Naive thymus-derived CD4-positive, alpha-beta T cell (primary cell): Measurements from ENCODE around the gene GSTM4. TPM values are rescaled to one million over a fixed set of nuclear protein-coding genes. Genes with fewer than 3 reads are reported as not detected.
A peak's percentile ranks its signal among the peaks of the same experiment; 100 is the strongest.
"Not testable (repeated sequence)": the region's sequence is repeated elsewhere in the genome, so short reads cannot be mapped to it uniquely, and the experiment has no call there.

Experiments used
- ATAC-seq: fragments of 150-1000 bp; cut with Tn5 transposase; 2 replicates; pipeline ENCODE4 v1.10.0; 2021; ENCODE audit warnings: mild to moderate bottlenecking, moderate library complexity
- CTCF ChIA-PET: fragments of 350-600 bp; sonication (Branson Sonifier 250); formaldehyde crosslinking; loops from one replicate; lab custom pipeline; 2021; ENCODE audit warnings: antibody characterized with exemption; lab: Charles Lee
- POLR2A ChIA-PET: fragments of 350-600 bp; sonication (Branson Sonifier 250); formaldehyde crosslinking; loops from one replicate; lab custom pipeline; 2021; ENCODE audit warnings: antibody characterized with exemption, inconsistent platforms; lab: Charles Lee
- DNase-seq, 9 donors: peaks; one replicate each; pipeline versions ENCODE4 v3.0.0 to v3.0.0-alpha.2; 2020 to 2022; ENCODE audit warnings: mixed read lengths in 1 of 9
- H3K27ac ChIP-seq: one replicate; pipeline ENCODE4 v1.7.0; 2013; ENCODE audit warnings: mild to moderate bottlenecking, low read depth, low read length, moderate library complexity
- H3K27me3 ChIP-seq, 2 donors: one replicate each; pipeline ENCODE4 v1.7.0; 2013; ENCODE audit warnings: low read length in 2 of 2, mild to moderate bottlenecking in 2 of 2, moderate library complexity in 2 of 2; ENCODE audit not compliant: control insufficient read depth in 2 of 2, insufficient read depth in 2 of 2
- H3K36me3 ChIP-seq, 3 experiments: 1 replicate in 2 of 3; 2 replicates in 1 of 3; pipeline ENCODE4 v1.7.0; 2013; ENCODE audit warnings: low read length in 3 of 3, mild to moderate bottlenecking in 3 of 3, moderate library complexity in 1 of 3; ENCODE audit not compliant: insufficient read depth in 3 of 3, control insufficient read depth in 2 of 3
- H3K4me1 ChIP-seq, 2 donors: one replicate each; pipeline ENCODE4 v1.7.0; 2013; ENCODE audit warnings: low read length in 2 of 2, mild to moderate bottlenecking in 2 of 2, moderate library complexity in 1 of 2; ENCODE audit not compliant: control insufficient read depth in 2 of 2, insufficient read depth in 2 of 2
- H3K4me3 ChIP-seq: 2 replicates; pipeline ENCODE4 v1.7.0; 2013; ENCODE audit warnings: mild to moderate bottlenecking, low read length
- H3K9me3 ChIP-seq, 3 experiments: 1 replicate in 2 of 3; 2 replicates in 1 of 3; pipeline ENCODE4 v1.7.0; 2013; ENCODE audit warnings: low read length in 3 of 3; ENCODE audit not compliant: control insufficient read depth in 2 of 3
- H3K27ac Mint-ChIP-seq, 9 donors: one replicate each; pipeline ENCODE4 v1.8.0; 2020 to 2022; ENCODE audit warnings: mixed read lengths in 9 of 9, mild to moderate bottlenecking in 8 of 9, moderate library complexity in 5 of 9, inconsistent platforms in 2 of 9
- H3K27me3 Mint-ChIP-seq, 5 donors: one replicate each; pipeline ENCODE4 v1.8.0; 2021 to 2022; ENCODE audit warnings: mixed read lengths in 5 of 5, mild to moderate bottlenecking in 1 of 5
- H3K36me3 Mint-ChIP-seq, 5 donors: one replicate each; pipeline ENCODE4 v1.8.0; 2020 to 2022; ENCODE audit warnings: mixed read lengths in 5 of 5, mild to moderate bottlenecking in 3 of 5, inconsistent platforms in 1 of 5
- H3K4me1 Mint-ChIP-seq, 7 donors: one replicate each; pipeline ENCODE4 v1.8.0; 2020 to 2022; ENCODE audit warnings: mixed read lengths in 7 of 7, mild to moderate bottlenecking in 3 of 7, inconsistent platforms in 1 of 7
- H3K4me3 Mint-ChIP-seq, 10 donors: one replicate each; pipeline ENCODE4 v1.8.0; 2020 to 2022; ENCODE audit warnings: mild to moderate bottlenecking in 10 of 10, mixed read lengths in 10 of 10, moderate library complexity in 6 of 10, inconsistent platforms in 2 of 10
- H3K9me3 Mint-ChIP-seq, 11 donors: one replicate each; pipeline ENCODE4 v1.8.0; 2020 to 2022; ENCODE audit warnings: mixed read lengths in 11 of 11, mild to moderate bottlenecking in 4 of 11, inconsistent platforms in 1 of 11, moderate library complexity in 1 of 11
- intact Hi-C, 2 donors: fragments of 100-400 bp; cut with micrococcal nuclease; formaldehyde crosslinking; loops; one replicate each; pipeline ENCODE4 v1.15.1; 2023
- polyA plus RNA-seq, 2 donors: library from polyadenylated mRNA; unstranded; fragments of 300-500 nt; fragmentation: Illumina TruSeq; gene quantifications; one replicate each; pipeline ENCODE4 v1.2.3, GENCODE V29; 2021
- total RNA-seq, 6 experiments: library from RNA in 5 of 6; stranded (reverse) in 5 of 6; gene quantifications; 1 replicate in 5 of 6; 2 replicates in 1 of 6; pipeline ENCODE4 v1.2.3 and lab custom pipeline; 2021 to 2026

GSTM4 gene
- total and polyA plus RNA-seq, 7 experiments from 2014 or later, result 3.1 to 28.4 (median 15.4) TPM

GRCh38 chr1:109671067-109671466, 15.2 kb downstream of the GSTM4 start:
- Mint-ChIP-seq H3K27me3 (no peaks in the 10 kb centered on the region), H3K4me1 (peaks cover 16 to 30% (median 24%) of the 10 kb centered on the region in 7 donors), H3K9me3 (no peaks in the 10 kb centered on the region), H3K36me3 (peaks cover 6 to 18% (median 10%) of the 10 kb centered on the region in 5 donors), H3K4me3 (peak overlapping the region in 3 of 10 donors; percentile 5 to 44 (median 32)), H3K27ac (peak overlapping the region in 1 of 9 donors; percentile 67)
- POLR2A ChIA-PET, result interaction anchor here (0.7 kb wide), 1 partner anchor 10 kb away, joined by 3 read pairs; no protein-coding TSS in a partner anchor
- Histone ChIP-seq H3K9me3 (no peaks in the 10 kb centered on the region), H3K27ac (no peak overlapping the region), H3K27me3 (no peaks in the 10 kb centered on the region), H3K4me3 (no peak overlapping the region), H3K4me1 (peaks cover 0 to 11% of the 10 kb centered on the region in 2 donors), H3K36me3 (no peaks in the 10 kb centered on the region)
- intact Hi-C loops, result no loop called here
- ATAC-seq, result no peak
- DNase-seq, result no peak
- CTCF ChIA-PET, result interaction anchor here (1.1 kb wide), 1 partner anchor 31 kb away, joined by 3 read pairs; no protein-coding TSS in a partner anchor

DNA sequence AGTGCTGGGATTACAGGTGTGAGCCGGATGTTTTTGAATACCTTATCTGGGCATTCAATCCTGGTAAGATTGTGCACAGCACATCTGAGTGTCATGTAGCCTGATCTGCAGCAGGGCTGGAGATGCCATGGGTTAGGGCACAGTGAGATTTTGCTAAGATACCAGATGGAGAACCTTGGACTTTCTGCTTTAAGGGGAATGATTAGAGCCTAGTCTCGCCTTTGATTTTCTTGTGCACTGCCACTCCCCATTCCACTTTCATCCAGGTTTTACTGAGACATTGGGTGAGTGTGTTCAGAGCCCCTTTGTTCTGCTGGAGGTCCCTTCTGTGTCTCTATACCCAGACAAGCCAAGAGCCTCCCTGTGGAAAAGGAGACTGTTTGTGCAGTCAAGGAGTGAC, 18.0 kb downstream of the GSTM4 start:
- CTCF ChIA-PET, ATAC-seq, H3K36me3 ChIP-seq, H3K27ac ChIP-seq, H3K27ac Mint-ChIP-seq, H3K4me3 Mint-ChIP-seq, DNase-seq, H3K27me3 Mint-ChIP-seq, H3K4me1 ChIP-seq, H3K9me3 ChIP-seq, H3K4me3 ChIP-seq, H3K9me3 Mint-ChIP-seq, H3K27me3 ChIP-seq, intact Hi-C loops: not testable (repeated sequence)
- H3K4me1 Mint-ChIP-seq, result peaks cover 11 to 20% (median 17%) of the 10 kb centered on the region in 7 donors
- POLR2A ChIA-PET, result interaction anchor here (0.5 kb wide), 1 partner anchor 246 kb away, joined by 3 read pairs; no protein-coding TSS in a partner anchor
- peaks cover 6 to 18% (median 10%) of the 10 kb centered on the region in 5 donors for H3K36me3 Mint-ChIP-seq

DNA sequence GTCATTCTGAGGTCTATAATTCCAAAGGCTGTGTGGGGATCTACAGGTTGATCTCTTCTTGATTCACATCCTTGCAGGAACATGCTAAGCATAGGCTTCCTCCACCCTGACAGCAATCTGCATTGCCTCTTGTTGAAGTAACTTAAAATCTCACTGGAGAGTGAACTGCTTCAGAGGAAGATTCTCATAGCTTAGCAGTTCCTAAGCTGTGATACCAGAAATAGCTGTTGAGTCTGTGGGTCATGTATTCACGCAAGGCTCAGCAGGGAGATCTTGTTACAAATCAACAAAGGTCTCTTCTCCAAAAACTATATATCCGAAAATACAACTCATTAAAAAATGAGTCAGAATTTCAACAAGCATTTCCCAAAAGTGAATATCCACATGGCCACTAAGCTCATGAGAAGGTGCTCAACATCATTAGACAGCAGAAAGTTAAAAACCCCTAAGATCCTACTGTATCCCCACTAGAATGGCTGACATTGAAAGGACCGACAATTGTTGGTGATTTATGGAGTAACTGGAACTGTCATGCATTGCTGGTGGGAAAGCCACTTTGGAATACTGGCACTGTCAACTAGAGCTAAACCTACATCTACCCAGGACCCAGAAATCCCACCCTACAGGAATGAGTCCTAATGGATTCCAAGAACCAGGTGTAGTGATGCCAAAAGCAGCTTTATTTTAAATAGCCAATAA, 20.9 kb downstream of the GSTM4 start:
- peak overlapping the region in 1 of 9 donors; percentile 68 for H3K27ac Mint-ChIP-seq
- H3K4me1 Mint-ChIP-seq, H3K36me3 ChIP-seq, ATAC-seq, H3K4me3 ChIP-seq, H3K36me3 Mint-ChIP-seq, POLR2A ChIA-PET, H3K27me3 Mint-ChIP-seq, intact Hi-C loops, H3K4me3 Mint-ChIP-seq, H3K27me3 ChIP-seq, H3K4me1 ChIP-seq, H3K9me3 Mint-ChIP-seq, H3K9me3 ChIP-seq, H3K27ac ChIP-seq, DNase-seq: not testable (repeated sequence)
- CTCF ChIA-PET, result interaction anchor here (0.7 kb wide), 1 partner anchor 44 kb away, joined by 3 read pairs; no protein-coding TSS in a partner anchor

DNA sequence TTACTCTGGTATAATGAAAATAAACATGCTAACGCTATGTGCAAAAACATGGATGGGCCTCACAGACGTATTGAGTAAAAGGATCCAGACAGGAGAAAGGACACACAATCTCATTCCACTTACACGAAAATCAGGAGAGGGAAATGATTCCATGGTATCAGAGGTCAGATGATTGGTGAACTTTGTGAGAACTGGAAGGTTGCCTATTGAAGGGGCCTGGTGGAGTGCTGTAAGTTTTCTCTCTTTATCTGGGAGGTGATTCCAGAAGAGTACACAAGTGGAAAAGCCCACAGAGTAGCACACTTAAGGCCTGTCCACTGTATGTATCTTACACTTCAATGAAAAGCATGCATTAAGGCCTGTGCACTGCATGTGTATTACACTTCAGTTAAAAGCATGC, 21.6 kb downstream of the GSTM4 start:
- no peaks in the 10 kb centered on the region for H3K9me3 Mint-ChIP-seq
- Histone ChIP-seq H3K9me3 (no peaks in the 10 kb centered on the region), H3K4me3 (no peak overlapping the region), H3K27me3 (no peaks in the 10 kb centered on the region), H3K4me1 (no peaks in the 10 kb centered on the region), H3K27ac (no peak overlapping the region), H3K36me3 (no peaks in the 10 kb centered on the region)
- ATAC-seq, result no peak
- ChIA-PET POLR2A (no interaction called here), CTCF (interaction anchor here (0.7 kb wide), 1 partner anchor 43 kb away, joined by 3 read pairs; no protein-coding TSS in a partner anchor)
- H3K4me1 Mint-ChIP-seq, result no peaks in the 10 kb centered on the region
- intact Hi-C loops, result no loop called here
- no peak overlapping the region for H3K4me3 Mint-ChIP-seq
- H3K27me3 Mint-ChIP-seq, result no peaks in the 10 kb centered on the region
- no peak overlapping the region for H3K27ac Mint-ChIP-seq
- peaks cover 0 to 4% (median 0%) of the 10 kb centered on the region in 5 donors for H3K36me3 Mint-ChIP-seq
- DNase-seq, result no peak

DNA sequence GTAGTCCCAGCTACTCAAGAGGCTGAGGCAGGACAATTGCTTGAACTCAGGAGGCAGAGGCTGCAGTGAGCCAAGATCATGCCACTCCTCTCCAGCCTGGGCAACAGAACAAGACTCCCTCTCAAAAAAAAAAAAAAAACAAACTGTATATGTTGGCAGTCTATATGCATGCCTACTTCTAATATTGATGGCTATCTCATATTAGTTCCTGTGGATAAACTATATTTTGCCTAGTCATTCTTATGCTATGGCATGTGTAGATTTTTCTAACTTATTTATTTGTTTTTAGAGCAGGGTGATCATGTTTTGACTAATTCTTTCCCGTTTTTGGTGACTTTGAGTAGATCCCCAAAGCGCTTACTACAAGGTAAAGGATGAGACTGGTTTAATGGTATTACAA, 22.7 kb downstream of the GSTM4 start:
- H3K4me1 ChIP-seq, H3K27me3 ChIP-seq, H3K4me3 Mint-ChIP-seq, H3K36me3 Mint-ChIP-seq, H3K27ac ChIP-seq, intact Hi-C loops, H3K9me3 Mint-ChIP-seq, DNase-seq, H3K27ac Mint-ChIP-seq, H3K36me3 ChIP-seq, H3K9me3 ChIP-seq, H3K4me1 Mint-ChIP-seq, CTCF ChIA-PET, ATAC-seq, H3K4me3 ChIP-seq, H3K27me3 Mint-ChIP-seq: not testable (repeated sequence)
- POLR2A ChIA-PET, result interaction anchor here (0.7 kb wide), 1 partner anchor 21 kb away, joined by 3 read pairs; no protein-coding TSS in a partner anchor

DNA sequence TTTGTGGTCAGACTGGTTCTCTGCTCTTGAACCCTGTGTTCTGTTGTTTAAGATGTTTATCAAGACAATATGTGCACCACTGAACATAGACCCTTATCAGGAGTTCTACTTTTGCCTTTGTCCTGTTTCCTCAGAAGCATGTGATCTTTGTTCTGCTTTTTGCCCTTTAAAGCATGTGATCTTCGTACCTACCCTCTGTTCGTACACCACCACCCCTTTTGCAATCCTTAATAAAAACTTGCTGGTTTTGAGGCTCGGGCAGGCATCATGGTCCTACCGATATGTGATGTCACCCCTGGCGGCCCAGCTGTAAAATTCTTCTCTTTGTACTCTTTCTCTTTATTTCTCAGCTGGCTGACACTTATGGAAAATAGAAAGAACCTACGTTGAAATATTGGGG, 28.9 kb downstream of the GSTM4 start:
- intact Hi-C loops, result loop anchor here in 1 of 2 donors (5.0 kb wide), 1 partner anchor 137 kb away; the partner anchor contains the start of gene GNAI3
- H3K9me3 ChIP-seq, DNase-seq, H3K27ac ChIP-seq, H3K36me3 Mint-ChIP-seq, ATAC-seq, H3K27me3 Mint-ChIP-seq, H3K4me3 Mint-ChIP-seq, H3K4me3 ChIP-seq, H3K4me1 ChIP-seq, CTCF ChIA-PET, H3K27me3 ChIP-seq, H3K9me3 Mint-ChIP-seq, POLR2A ChIA-PET, H3K36me3 ChIP-seq, H3K27ac Mint-ChIP-seq: not testable (repeated sequence)
- peaks cover 0 to 19% (median 8%) of the 10 kb centered on the region in 7 donors for H3K4me1 Mint-ChIP-seq
